SK-N-SH (cell line): ENCODE data around the gene CHSY3. TPM values are rescaled to one million over a fixed set of nuclear protein-coding genes. Genes with fewer than 3 reads are reported as not detected.

Experiments used
- CTCF ChIA-PET: fragments of 300-600, 350-600 bp; formaldehyde crosslinking; extraction: SDS; loops from one replicate; lab custom pipeline; 2021; lab: Yijun Ruan, JAX
- POLR2A ChIA-PET: fragments of 350-600 bp; sonication (Branson Sonifier 250); formaldehyde crosslinking; extraction: SDS; loops from one replicate; lab custom pipeline; 2020; ENCODE audit warnings: antibody characterized with exemption, inconsistent platforms; lab: Yijun Ruan, JAX
- DNase-seq: peaks from one replicate; pipeline ENCODE4 v3.0.0; 2012
- H2AFZ ChIP-seq: fragments of 200-600 bp; sonication (generic); 2 replicates; pipeline ENCODE4 v1.8.1; 2016; ENCODE audit warnings: antibody characterized with exemption, mild to moderate bottlenecking, low read depth
- H3F3A ChIP-seq: fragments of 200-600 bp; sonication (generic); replicated peaks from 2 replicates; pipeline ENCODE3; 2016; ENCODE audit warnings: antibody characterized with exemption, mild to moderate bottlenecking; ENCODE audit not compliant: insufficient read depth
- H3K27ac ChIP-seq, 2 experiments: fragments of 200-500 bp in 1 of 2; fragments of 200-600 bp in 1 of 2; sonication (Bioruptor generic) in 1 of 2; sonication (generic), shearing (Covaris generic) in 1 of 2; 2 replicates each; pipeline versions ENCODE4 v1.5.1 to v1.6.1; 2014 to 2016; ENCODE audit warnings: low read depth in 2 of 2, inconsistent platforms in 1 of 2, low read length in 1 of 2, mild to moderate bottlenecking in 1 of 2, mixed read lengths in 1 of 2
- H3K27me3 ChIP-seq: fragments of 200-600 bp; sonication (generic), shearing (Covaris generic); 2 replicates; pipeline ENCODE4 v1.6.1; 2016; ENCODE audit warnings: mixed run types; ENCODE audit not compliant: insufficient read depth
- H3K36me3 ChIP-seq, 2 experiments: fragments of 200-500 bp in 1 of 2; fragments of 200-600 bp in 1 of 2; sonication (Bioruptor generic) in 1 of 2; sonication (generic) in 1 of 2; replicated peaks in 1 of 2; 2 replicates each; pipeline versions ENCODE3 to v1.5.1; 2014 to 2016; ENCODE audit warnings: low read length in 1 of 2, mild to moderate bottlenecking in 1 of 2; ENCODE audit not compliant: insufficient read depth in 2 of 2, control insufficient read depth in 1 of 2
- H3K4me1 ChIP-seq, 2 experiments: fragments of 200-500 bp in 1 of 2; fragments of 200-600 bp in 1 of 2; sonication (Bioruptor generic) in 1 of 2; sonication (generic), shearing (Covaris generic) in 1 of 2; 2 replicates each; pipeline versions ENCODE4 v1.5.1 to v1.6.1; 2014 to 2016; ENCODE audit warnings: low read depth in 1 of 2, low read length in 1 of 2, mixed run types in 1 of 2; ENCODE audit not compliant: insufficient read depth in 2 of 2, control insufficient read depth in 1 of 2
- H3K4me2 ChIP-seq: fragments of 200-600 bp; sonication (generic), shearing (Covaris generic); 2 replicates; pipeline ENCODE4 v1.6.1; 2017; ENCODE audit warnings: mixed run types
- H3K4me3 ChIP-seq, 2 experiments: fragments of 200-500 bp in 1 of 2; fragments of 200-600 bp in 1 of 2; sonication (Bioruptor generic) in 1 of 2; sonication (generic), shearing (Covaris generic) in 1 of 2; 2 replicates each; pipeline versions ENCODE4 v1.5.1 to v1.8.1; 2014 to 2016; ENCODE audit warnings: low read depth in 2 of 2, inconsistent platforms in 1 of 2, low read length in 1 of 2, mild to moderate bottlenecking in 1 of 2, mixed read lengths in 1 of 2, moderate library complexity in 1 of 2
- H3K79me2 ChIP-seq: fragments of 200-600 bp; sonication (generic); 2 replicates; pipeline ENCODE4 v1.8.1; 2017; ENCODE audit warnings: mild to moderate bottlenecking; ENCODE audit not compliant: insufficient read depth
- H3K9ac ChIP-seq: fragments of 200-600 bp; sonication (generic); 2 replicates; pipeline ENCODE4 v1.6.1; 2017; ENCODE audit warnings: mixed run types
- H3K9me2 ChIP-seq: fragments of 200-600 bp; sonication (generic); 2 replicates; pipeline ENCODE4 v1.6.1; 2017; ENCODE audit warnings: mixed run types
- H3K9me3 ChIP-seq: fragments of 200-600 bp; sonication (generic); 2 replicates; pipeline ENCODE4 v1.6.1; 2017; ENCODE audit warnings: mixed run types, mild to moderate bottlenecking, moderate library complexity
- H4K20me1 ChIP-seq: fragments of 200-600 bp; sonication (generic); 2 replicates; pipeline ENCODE4 v1.6.1; 2017; ENCODE audit warnings: mild to moderate bottlenecking, mixed run types; ENCODE audit not compliant: insufficient read depth
- CHD2 ChIP-seq: fragments of 150-350 bp; IDR thresholded peaks from 2 replicates; pipeline ENCODE4 v1.6.1; 2018; ENCODE audit warnings: low read length; ENCODE audit not compliant: partially characterized antibody
- ELF1 ChIP-seq: IDR thresholded peaks from 2 replicates; pipeline ENCODE4 v1.4.0; 2012
- EZH2phosphoT487 ChIP-seq: fragments of 200-600 bp; sonication (generic); IDR thresholded peaks from 2 replicates; pipeline ENCODE4 v1.6.1; 2017; ENCODE audit warnings: low read depth, mixed run types, mild to moderate bottlenecking, antibody characterized with exemption, moderate library complexity, borderline replicate concordance
- FOSL2 ChIP-seq: IDR thresholded peaks from 2 replicates; pipeline ENCODE4 v1.4.0; 2012; ENCODE audit warnings: low read depth, mild to moderate bottlenecking, moderate library complexity, borderline replicate concordance
- FOXJ3 ChIP-seq: sonication (generic); formaldehyde crosslinking; IDR thresholded peaks from 2 replicates; pipeline ENCODE4 v1.5.1; 2020; ENCODE audit warnings: mild to moderate bottlenecking, missing genetic modification reagents
- FOXM1 ChIP-seq: IDR thresholded peaks from 2 replicates; pipeline ENCODE4 v1.4.0; 2012; ENCODE audit warnings: low read depth, mild to moderate bottlenecking
- GABPA ChIP-seq: IDR thresholded peaks from 2 replicates; pipeline ENCODE4 v1.4.0; 2012; ENCODE audit warnings: low read depth, mild to moderate bottlenecking
- GATA2 ChIP-seq: sonication (generic); formaldehyde crosslinking; IDR thresholded peaks from 2 replicates; pipeline ENCODE4 v1.5.0; 2020; ENCODE audit warnings: mild to moderate bottlenecking, missing genetic modification reagents
- IRF3 ChIP-seq: fragments of 150-350 bp; IDR thresholded peaks from 2 replicates; pipeline ENCODE4 v1.6.1; 2016; ENCODE audit warnings: mild to moderate bottlenecking, low read depth, low read length
- MEF2A ChIP-seq: IDR thresholded peaks from 2 replicates; pipeline ENCODE4 v1.4.0; 2012; ENCODE audit warnings: low read depth, borderline replicate concordance
- MXI1 ChIP-seq: IDR thresholded peaks from 2 replicates; pipeline ENCODE4 v1.6.1; 2012; ENCODE audit warnings: mild to moderate bottlenecking, low read depth, low read length, improper control_type of control experiment
- NFIC ChIP-seq: IDR thresholded peaks from 2 replicates; pipeline ENCODE4 v1.4.0; 2012; ENCODE audit warnings: borderline replicate concordance
- RAD21 ChIP-seq: IDR thresholded peaks from 2 replicates; pipeline ENCODE4 v1.6.1; 2012; ENCODE audit warnings: mild to moderate bottlenecking, low read length
- RCOR1 ChIP-seq: fragments of 150-350 bp; IDR thresholded peaks from 2 replicates; pipeline ENCODE4 v1.6.1; 2017; ENCODE audit warnings: antibody characterized with exemption, low read length
- RFX5 ChIP-seq: IDR thresholded peaks from 2 replicates; pipeline ENCODE4 v1.6.1; 2012; ENCODE audit warnings: mild to moderate bottlenecking, improper control_type of control experiment, low read length
- RXRA ChIP-seq: IDR thresholded peaks from 2 replicates; pipeline ENCODE4 v1.4.0; 2012; ENCODE audit warnings: low read depth, mild to moderate bottlenecking, borderline replicate concordance
- SIN3A ChIP-seq: IDR thresholded peaks from 2 replicates; pipeline ENCODE4 v1.6.1; 2012; ENCODE audit warnings: low read depth, mild to moderate bottlenecking, low read length, moderate library complexity, borderline replicate concordance
- SMC3 ChIP-seq: IDR thresholded peaks from 2 replicates; pipeline ENCODE4 v1.6.1; 2012; ENCODE audit warnings: low read depth, low read length, improper control_type of control experiment
- TAF1 ChIP-seq: IDR thresholded peaks from 2 replicates; pipeline ENCODE4 v1.6.1; 2012; ENCODE audit warnings: low read depth, mild to moderate bottlenecking, low read length, moderate library complexity, borderline replicate concordance
- TCF12 ChIP-seq: IDR thresholded peaks from 2 replicates; pipeline ENCODE4 v1.4.0; 2012
- TEAD4 ChIP-seq: IDR thresholded peaks from 2 replicates; pipeline ENCODE4 v1.4.0; 2012; ENCODE audit warnings: mild to moderate bottlenecking, borderline replicate concordance; ENCODE audit not compliant: insufficient read depth
- YY1 ChIP-seq: IDR thresholded peaks from 2 replicates; pipeline ENCODE4 v1.4.0; 2012; ENCODE audit warnings: low read depth, mild to moderate bottlenecking
- WGBS: methylation state at CpG from one replicate; pipeline ENCODE4 v1.1.6; 2017; ENCODE audit warnings: low lambda C conversion rate; 5-methylcytosine and 5-hydroxymethylcytosine counted together
- polyA plus RNA-seq, 3 experiments: library from polyadenylated mRNA; depleted of rRNA; stranded (reverse); fragments of >200 nt; gene quantifications; 2 replicates each; pipeline ENCODE4 v1.2.3, GENCODE V29; 2012
- TF ChIP-seq, protein P1 (sequence below): IDR thresholded peaks from 2 replicates; pipeline ENCODE4 v1.4.0; 2012; ENCODE audit warnings: low read depth, borderline replicate concordance

Gene CHSY3
- polyA plus RNA-seq, 1 of the 3 experiments (the other 2 are of a cell fraction): not detected

DNA sequence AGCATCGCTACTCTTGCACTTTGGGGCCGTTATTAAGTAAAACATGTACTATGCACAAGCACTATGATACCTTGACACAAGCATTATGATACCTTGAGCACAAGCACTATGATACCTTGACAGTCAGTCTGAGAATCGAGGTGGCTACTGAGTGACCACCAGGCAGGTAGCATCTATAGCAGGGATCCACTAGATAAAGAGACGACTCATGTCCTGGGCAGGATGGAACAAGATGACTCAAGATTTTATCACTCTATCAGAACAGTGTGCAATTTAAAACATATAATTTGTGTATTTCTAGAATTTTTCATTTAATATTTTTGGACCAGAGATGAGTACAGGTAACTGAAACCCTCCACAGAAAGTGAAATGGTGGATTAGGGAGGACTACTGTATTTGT, 16.9 kb downstream of the CHSY3 start:
- no peak overlapping the region for H3K27ac ChIP-seq
- H3K9me2 ChIP-seq: no peaks in the 10 kb centered on the region
- no peaks in the 10 kb centered on the region for H4K20me1 ChIP-seq
- no peak overlapping the region for H2AFZ ChIP-seq
- no peaks in the 10 kb centered on the region for H3K36me3 ChIP-seq
- no peak overlapping the region for H3K4me3 ChIP-seq
- H3K27me3 ChIP-seq: no peaks in the 10 kb centered on the region
- no peaks in the 10 kb centered on the region for H3K4me1 ChIP-seq
- TF ChIP-seq CHD2 (no peak), YY1 (no peak), NFIC (no peak), GATA2 (CRISPR knock-in tag) (no peak), TCF12 (no peak), RXRA (no peak), SIN3A (no peak), RAD21 (no peak), IRF3 (no peak), GABPA (no peak), RFX5 (no peak), FOSL2 (no peak), MXI1 (no peak), TEAD4 (no peak)
- TF ChIP-seq, protein P1, sequence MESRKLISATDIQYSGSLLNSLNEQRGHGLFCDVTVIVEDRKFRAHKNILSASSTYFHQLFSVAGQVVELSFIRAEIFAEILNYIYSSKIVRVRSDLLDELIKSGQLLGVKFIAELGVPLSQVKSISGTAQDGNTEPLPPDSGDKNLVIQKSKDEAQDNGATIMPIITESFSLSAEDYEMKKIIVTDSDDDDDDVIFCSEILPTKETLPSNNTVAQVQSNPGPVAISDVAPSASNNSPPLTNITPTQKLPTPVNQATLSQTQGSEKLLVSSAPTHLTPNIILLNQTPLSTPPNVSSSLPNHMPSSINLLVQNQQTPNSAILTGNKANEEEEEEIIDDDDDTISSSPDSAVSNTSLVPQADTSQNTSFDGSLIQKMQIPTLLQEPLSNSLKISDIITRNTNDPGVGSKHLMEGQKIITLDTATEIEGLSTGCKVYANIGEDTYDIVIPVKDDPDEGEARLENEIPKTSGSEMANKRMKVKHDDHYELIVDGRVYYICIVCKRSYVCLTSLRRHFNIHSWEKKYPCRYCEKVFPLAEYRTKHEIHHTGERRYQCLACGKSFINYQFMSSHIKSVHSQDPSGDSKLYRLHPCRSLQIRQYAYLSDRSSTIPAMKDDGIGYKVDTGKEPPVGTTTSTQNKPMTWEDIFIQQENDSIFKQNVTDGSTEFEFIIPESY: no peak
- H3K9ac ChIP-seq: no peak overlapping the region
- H3K9me3 ChIP-seq: no peaks in the 10 kb centered on the region
- DNase-seq: no peak
- H3F3A ChIP-seq: no peaks in the 10 kb centered on the region
- no peaks in the 10 kb centered on the region for H3K79me2 ChIP-seq
- H3K4me2 ChIP-seq: no peak overlapping the region
- ChIA-PET POLR2A (no interaction called here), CTCF (no interaction called here)
- 4% methylated on average over 4 of the region's 4 CpGs for WGBS

- H3F3A ChIP-seq: no peaks in the 10 kb centered on the region
- no peaks in the 10 kb centered on the region for H3K36me3 ChIP-seq
- H3K4me2 ChIP-seq: no peak overlapping the region
- no peaks in the 10 kb centered on the region for H3K9me2 ChIP-seq
- POLR2A ChIA-PET: no interaction called here
- H3K9ac ChIP-seq: no peak overlapping the region
- H2AFZ ChIP-seq: no peak overlapping the region
- no peak for DNase-seq
- H3K4me3 ChIP-seq: no peak overlapping the region
- WGBS: 23% methylated on average over 4 of the region's 4 CpGs
- no peaks in the 10 kb centered on the region; the same call in 1 of the 2 replicates for H3K9me3 ChIP-seq
- CTCF ChIA-PET: interaction anchor here (0.9 kb wide), 1 partner anchor 78 kb away, joined by 3 read pairs; no protein-coding TSS in a partner anchor
- no peak overlapping the region for H3K27ac ChIP-seq
- H3K27me3 ChIP-seq: no peaks in the 10 kb centered on the region
- no peaks in the 10 kb centered on the region for H3K79me2 ChIP-seq
- no peaks in the 10 kb centered on the region for H3K4me1 ChIP-seq
- no peaks in the 10 kb centered on the region for H4K20me1 ChIP-seq
- TF ChIP-seq SMC3 (no peak), FOSL2 (no peak), RCOR1 (no peak), NFIC (no peak), FOXM1 (no peak), MEF2A (no peak), TCF12 (no peak), ELF1 (no peak), TAF1 (no peak), GABPA (no peak), EZH2phosphoT487 (no peak), CHD2 (no peak), FOXJ3 (CRISPR knock-in tag) (no peak)
- TF ChIP-seq, protein P1: no peak
Observed at GRCh38 chr5:129930221-129930620, 26.0 kb downstream of the CHSY3 start.
